Upper lobe of left lung (tissue), 4 donors: Measurements from ENCODE around the gene USH1C.

Experiments used
- CTCF ChIP-seq, 6 experiments: fragments of 450-650 bp in 4 of 6; fragments of 200-600 bp in 2 of 6; sonication (generic) in 2 of 6; IDR thresholded peaks; one replicate each; pipeline ENCODE4 v1.5.1; 2016 to 2019; ENCODE audit warnings: antibody characterized with exemption in 6 of 6
- EP300 ChIP-seq, 4 donors: sonication (generic); formaldehyde crosslinking; IDR thresholded peaks; one replicate each; pipeline ENCODE4 v1.5.1; 2017; ENCODE audit warnings: antibody characterized with exemption in 4 of 4, control low read depth in 2 of 4
- POLR2A ChIP-seq, 4 donors: fragments of 450-650 bp; IDR thresholded peaks; one replicate each; pipeline ENCODE4 v1.5.1; 2016 to 2017; ENCODE audit warnings: antibody characterized with exemption in 4 of 4, mild to moderate bottlenecking in 2 of 4
- POLR2AphosphoS5 ChIP-seq, 2 donors: sonication (generic); formaldehyde crosslinking; IDR thresholded peaks; one replicate each; pipeline ENCODE4 v1.5.1; 2017; ENCODE audit warnings: antibody characterized with exemption in 2 of 2

- TF ChIP-seq EP300 (IDR thresholded peaks at IDR 0.05): no peak
- TF ChIP-seq POLR2A (IDR thresholded peaks at IDR 0.05): no peak
- no peak for TF ChIP-seq CTCF (IDR thresholded peaks at IDR 0.05)
- TF ChIP-seq POLR2AphosphoS5 (IDR thresholded peaks at IDR 0.05): no peak
These were observed 68.4 kb downstream of the USH1C start for GRCh38 chr11:17475666-17476316.
